PFSK-1 (cell line): ENCODE data around the gene SALL2.

ENCODE experiments used
- POLR2AphosphoS5 ChIP-seq: IDR thresholded peaks from 2 replicates; pipeline ENCODE4 v1.6.1; 2012; ENCODE audit warnings: low read depth, mild to moderate bottlenecking, control low read depth, low read length, moderate library complexity
- REST ChIP-seq, 2 experiments: IDR thresholded peaks; 2 replicates each; pipeline versions ENCODE4 v1.6.1 to v1.8.0; 2011 to 2012; ENCODE audit warnings: low read depth in 2 of 2, low read length in 2 of 2, control low read depth in 1 of 2, inconsistent platforms in 1 of 2, mild to moderate bottlenecking in 1 of 2, moderate library complexity in 1 of 2; ENCODE audit not compliant: insufficient read depth in 1 of 2
- SIN3A ChIP-seq: IDR thresholded peaks from 2 replicates; pipeline ENCODE4 v1.6.1; 2012; ENCODE audit warnings: mild to moderate bottlenecking, low read length, moderate library complexity, borderline replicate concordance; ENCODE audit not compliant: insufficient read depth
- TAF1 ChIP-seq: IDR thresholded peaks from 2 replicates; pipeline ENCODE4 v1.6.1; 2012; ENCODE audit warnings: low read length, control low read depth, borderline replicate concordance; ENCODE audit not compliant: insufficient read depth

- no peak for TF ChIP-seq TAF1
- no peak for TF ChIP-seq REST (IDR thresholded peaks at IDR 0.05; ENCODE audit: insufficient read depth in 1 of 2, low read depth in 2 of 2, low read length in 2 of 2)
- no peak for TF ChIP-seq SIN3A
- TF ChIP-seq POLR2AphosphoS5: peak; percentile 71
Observed at GRCh38 chr14:21476925-21477681, 49.0 kb downstream of the SALL2 start, which contains the start of the genes RAB2B and TOX4.
